ENCODE data around the gene GNB1.

GNB1 gene

GRCh38 chr1:1827089-1827848 is 63.6 kb downstream of the GNB1 start:
- DNase-seq (ENCODE audit: low read depth, low spot score): no peak

GRCh38 chr1:1826356-1827088 is 64.4 kb downstream of the GNB1 start:
- DNase-seq (ENCODE audit: low read depth, low spot score): no peak

GRCh38 chr1:1825217-1825616 is 65.7 kb downstream of the GNB1 start:
- no peak for DNase-seq (ENCODE audit: low read depth, low spot score)

- no peak for DNase-seq (ENCODE audit: low read depth, low spot score)
Observed at GRCh38 chr1:1819762-1820161, 71.1 kb downstream of the GNB1 start.

- no peak for DNase-seq (ENCODE audit: low read depth, low spot score)
Observed at GRCh38 chr1:1817221-1817620, 73.7 kb downstream of the GNB1 start.

- DNase-seq (ENCODE audit: low read depth, low spot score): no peak
Observed at GRCh38 chr1:1815606-1816281, 75.1 kb downstream of the GNB1 start.

- DNase-seq (ENCODE audit: low read depth, low spot score): no peak
Observed at GRCh38 chr1:1809489-1809888, 81.4 kb downstream of the GNB1 start.

- no peak for DNase-seq (ENCODE audit: low read depth, low spot score)
Observed at GRCh38 chr1:1808206-1808605, 82.7 kb downstream of the GNB1 start.

GRCh38 chr1:1806890-1807289 is 84.0 kb downstream of the GNB1 start:
- DNase-seq (ENCODE audit: low read depth, low spot score): no peak

- no peak for DNase-seq (ENCODE audit: low read depth, low spot score)
Observed at GRCh38 chr1:1804301-1804700, 86.6 kb downstream of the GNB1 start.

GRCh38 chr1:1802871-1803270 is 88.0 kb downstream of the GNB1 start:
- no peak for DNase-seq (ENCODE audit: low read depth, low spot score)

GRCh38 chr1:1799716-1800115 is 91.2 kb downstream of the GNB1 start:
- DNase-seq (ENCODE audit: low read depth, low spot score): no peak

- DNase-seq (ENCODE audit: low read depth, low spot score): no peak
Observed at GRCh38 chr1:1797731-1798341, 93.1 kb downstream of the GNB1 start.

GRCh38 chr1:1796466-1796865 is 94.4 kb downstream of the GNB1 start:
- DNase-seq (ENCODE audit: low read depth, low spot score): no peak

- DNase-seq (ENCODE audit: low read depth, low spot score): no peak
Observed at GRCh38 chr1:1794999-1795398, 95.9 kb downstream of the GNB1 start.

- no peak for DNase-seq (ENCODE audit: low read depth, low spot score)
Observed at GRCh38 chr1:1793481-1794244, 97.2 kb downstream of the GNB1 start.

- DNase-seq (ENCODE audit: low read depth, low spot score): no peak
Observed at GRCh38 chr1:1788646-1789431, 102.0 kb downstream of the GNB1 start.

- DNase-seq (ENCODE audit: low read depth, low spot score): no peak
Observed at GRCh38 chr1:1788136-1788535, 102.8 kb downstream of the GNB1 start.

- DNase-seq (ENCODE audit: low read depth, low spot score): no peak
Observed at GRCh38 chr1:1786836-1787605, 103.9 kb downstream of the GNB1 start.

GRCh38 chr1:1785666-1786065 is 105.2 kb downstream of the GNB1 start:
- no peak for DNase-seq (ENCODE audit: low read depth, low spot score)
